Measurements from ENCODE around the gene HAUS7. TPM values are rescaled to one million over a fixed set of nuclear protein-coding genes. Genes with fewer than 3 reads are reported as not detected.

HAUS7 gene
- polyA plus RNA-seq, 1 donor (not counting 4 experiments of a cell fraction or from before 2014, with no cell fraction given), result 13.8 TPM

DNA sequence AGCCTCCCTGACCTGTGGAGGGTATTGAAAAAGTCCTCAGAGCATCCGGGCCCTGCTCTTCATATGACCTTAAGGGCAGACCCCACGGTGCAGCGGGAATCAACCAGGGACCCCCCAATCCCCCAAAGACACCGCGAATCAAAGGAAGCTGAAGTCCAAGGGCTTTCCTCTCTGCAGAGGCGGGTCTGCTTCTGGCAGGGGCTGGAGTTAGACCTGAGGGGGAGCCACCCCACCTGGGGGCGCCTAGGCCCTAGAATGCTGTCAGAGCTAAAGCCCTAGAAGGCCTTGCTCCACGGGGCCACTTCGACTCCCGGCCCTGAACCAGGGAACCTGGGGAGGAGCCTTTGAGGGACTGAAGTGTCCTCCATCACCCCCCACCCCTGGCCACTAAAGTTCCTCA lies 2.8 kb upstream of the HAUS7 start:
- TF ChIP-seq, protein P1, sequence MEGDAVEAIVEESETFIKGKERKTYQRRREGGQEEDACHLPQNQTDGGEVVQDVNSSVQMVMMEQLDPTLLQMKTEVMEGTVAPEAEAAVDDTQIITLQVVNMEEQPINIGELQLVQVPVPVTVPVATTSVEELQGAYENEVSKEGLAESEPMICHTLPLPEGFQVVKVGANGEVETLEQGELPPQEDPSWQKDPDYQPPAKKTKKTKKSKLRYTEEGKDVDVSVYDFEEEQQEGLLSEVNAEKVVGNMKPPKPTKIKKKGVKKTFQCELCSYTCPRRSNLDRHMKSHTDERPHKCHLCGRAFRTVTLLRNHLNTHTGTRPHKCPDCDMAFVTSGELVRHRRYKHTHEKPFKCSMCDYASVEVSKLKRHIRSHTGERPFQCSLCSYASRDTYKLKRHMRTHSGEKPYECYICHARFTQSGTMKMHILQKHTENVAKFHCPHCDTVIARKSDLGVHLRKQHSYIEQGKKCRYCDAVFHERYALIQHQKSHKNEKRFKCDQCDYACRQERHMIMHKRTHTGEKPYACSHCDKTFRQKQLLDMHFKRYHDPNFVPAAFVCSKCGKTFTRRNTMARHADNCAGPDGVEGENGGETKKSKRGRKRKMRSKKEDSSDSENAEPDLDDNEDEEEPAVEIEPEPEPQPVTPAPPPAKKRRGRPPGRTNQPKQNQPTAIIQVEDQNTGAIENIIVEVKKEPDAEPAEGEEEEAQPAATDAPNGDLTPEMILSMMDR (optimal IDR thresholded peaks at IDR 0.05 in 1 of 3, IDR thresholded peaks at IDR 0.05 in 1 of 3, conservative IDR thresholded peaks at IDR 0.05 in 1 of 3; ENCODE audit: extremely low read depth in 1 of 3, insufficient read depth in 2 of 3, low read length in 3 of 3), result no peak
- TF ChIP-seq EZH2 (IDR thresholded peaks at IDR 0.05; ENCODE audit: low read length), result no peak
- H3K4me2 ChIP-seq (ENCODE audit: control insufficient read depth, extremely low read depth, insufficient read depth, low read depth, low read length), result no peak overlapping the region
- H2AFZ ChIP-seq (ENCODE audit: control insufficient read depth, low read length), result no peak overlapping the region
- H3K36me3 ChIP-seq (ENCODE audit: control insufficient read depth in 2 of 2, extremely low read depth in 1 of 2, insufficient read depth in 2 of 2, low read length in 2 of 2), result no peaks in the 10 kb centered on the region
- dilution Hi-C loops (cut with MboI; ENCODE audit: extremely low pct_ligation_motif_present, low sequenced_read_pairs), result no loop called here
- no peaks in the 10 kb centered on the region for H4K20me1 ChIP-seq (ENCODE audit: control insufficient read depth, extremely low read depth, insufficient read depth, low read length)
- H3K4me3 ChIP-seq (ENCODE audit: control insufficient read depth in 2 of 3, extremely low read depth in 1 of 3, insufficient read depth in 2 of 3, low read depth in 1 of 3, low read length in 3 of 3), result no peak overlapping the region
- peaks cover 4% of the 10 kb centered on the region for H3K79me2 ChIP-seq (ENCODE audit: control insufficient read depth, insufficient read depth, low read length)
- H3K9ac ChIP-seq (ENCODE audit: control insufficient read depth, extremely low read depth, insufficient read depth, low read length), result no peak overlapping the region
- H3K4me1 ChIP-seq (ENCODE audit: control insufficient read depth, extremely low read depth, insufficient read depth, low read length), result peaks cover 3% of the 10 kb centered on the region
- no peaks in the 10 kb centered on the region for H3K9me3 ChIP-seq (ENCODE audit: control insufficient read depth, low read depth, low read length)
- no peak for FAIRE-seq
- no peak overlapping the region for H3K27ac ChIP-seq (ENCODE audit: control insufficient read depth, insufficient read depth, low read length)
- H3K9me1 ChIP-seq (ENCODE audit: control insufficient read depth, extremely low read depth, insufficient read depth, low read length), result no peaks in the 10 kb centered on the region
- DNase-seq (ENCODE audit: low read depth, low spot score), result no peak
- H3K27me3 ChIP-seq (ENCODE audit: control insufficient read depth, extremely low read depth, insufficient read depth, low read length), result peaks cover 3% of the 10 kb centered on the region

DNA sequence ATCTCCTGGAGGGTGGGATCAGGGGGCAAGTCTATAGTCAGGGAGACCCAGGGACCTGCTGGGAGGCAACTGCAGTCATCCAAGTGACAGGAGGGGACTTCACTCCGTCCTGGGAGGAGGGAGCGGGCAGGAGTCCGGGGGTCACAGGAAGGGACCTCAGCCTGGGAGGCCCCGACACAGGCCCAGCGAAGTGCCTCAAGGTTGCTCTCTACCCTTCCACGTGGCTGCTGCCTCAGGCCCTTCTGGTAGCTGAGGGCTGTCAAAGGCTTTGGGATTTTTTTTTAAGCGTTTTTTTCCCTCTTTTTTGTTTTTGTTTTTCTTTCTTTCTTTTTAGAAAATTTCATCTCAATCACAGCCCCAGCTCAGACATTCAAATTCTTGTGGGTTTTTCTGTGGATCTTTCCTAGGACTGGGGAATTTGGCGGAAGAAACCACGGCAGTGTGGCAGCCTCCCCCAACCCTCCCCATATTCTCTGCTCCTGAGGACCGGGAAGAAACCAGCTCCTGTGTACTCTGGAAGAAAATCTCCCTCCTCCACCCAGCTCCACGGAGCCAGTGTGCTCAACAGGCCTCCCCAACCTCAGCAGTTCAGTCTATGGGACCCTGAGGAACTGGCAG lies 1.4 kb upstream of the HAUS7 start:
- Histone ChIP-seq H3K79me2 (ENCODE audit: control insufficient read depth, insufficient read depth, low read length) (peaks cover 4% of the 10 kb centered on the region), H3K36me3 (ENCODE audit: control insufficient read depth in 2 of 2, extremely low read depth in 1 of 2, insufficient read depth in 2 of 2, low read length in 2 of 2) (no peaks in the 10 kb centered on the region), H3K4me1 (ENCODE audit: control insufficient read depth, extremely low read depth, insufficient read depth, low read length) (peaks cover 3% of the 10 kb centered on the region), H3K9ac (ENCODE audit: control insufficient read depth, extremely low read depth, insufficient read depth, low read length) (no peak overlapping the region), H4K20me1 (ENCODE audit: control insufficient read depth, extremely low read depth, insufficient read depth, low read length) (no peaks in the 10 kb centered on the region), H3K27me3 (ENCODE audit: control insufficient read depth, extremely low read depth, insufficient read depth, low read length) (no peaks in the 10 kb centered on the region), H3K4me3 (ENCODE audit: control insufficient read depth in 2 of 3, extremely low read depth in 1 of 3, insufficient read depth in 2 of 3, low read depth in 1 of 3, low read length in 3 of 3) (no peak overlapping the region), H3K4me2 (ENCODE audit: control insufficient read depth, extremely low read depth, insufficient read depth, low read depth, low read length) (no peak overlapping the region), H2AFZ (ENCODE audit: control insufficient read depth, low read length) (no peak overlapping the region), H3K27ac (ENCODE audit: control insufficient read depth, insufficient read depth, low read length) (no peak overlapping the region), H3K9me1 (ENCODE audit: control insufficient read depth, extremely low read depth, insufficient read depth, low read length) (no peaks in the 10 kb centered on the region), H3K9me3 (ENCODE audit: control insufficient read depth, low read depth, low read length) (no peaks in the 10 kb centered on the region)
- TF ChIP-seq, protein P1 (optimal IDR thresholded peaks at IDR 0.05 in 1 of 3, IDR thresholded peaks at IDR 0.05 in 1 of 3, conservative IDR thresholded peaks at IDR 0.05 in 1 of 3; ENCODE audit: extremely low read depth in 1 of 3, insufficient read depth in 2 of 3, low read length in 3 of 3), result no peak
- no peak for TF ChIP-seq EZH2 (IDR thresholded peaks at IDR 0.05; ENCODE audit: low read length)
- DNase-seq (ENCODE audit: low read depth, low spot score) (no peak), FAIRE-seq (no peak)
- dilution Hi-C loops (cut with MboI; ENCODE audit: extremely low pct_ligation_motif_present, low sequenced_read_pairs), result no loop called here

All from keratinocyte (primary cell).